Breast epithelium (tissue), 4 donors: Measurements from ENCODE around the gene ATF5. TPM values are rescaled to one million over a fixed set of nuclear protein-coding genes. Genes with fewer than 3 reads are reported as not detected.

Source experiments
- DNase-seq, 2 donors: peaks; one replicate each; pipeline ENCODE4 v3.0.0-alpha.2; 2019; ENCODE audit warnings: low spot score in 2 of 2
- H3K27ac ChIP-seq, 2 donors: fragments of 200-600 bp; sonication (generic) in 1 of 2; one replicate each; pipeline ENCODE4 v1.5.1; 2016 to 2019; ENCODE audit warnings: mild to moderate bottlenecking in 1 of 2
- H3K27me3 ChIP-seq, 2 donors: fragments of 200-600 bp; sonication (generic) in 1 of 2; one replicate each; pipeline versions ENCODE4 v1.5.1 to v1.6.0; 2017 to 2019; ENCODE audit warnings: control low read depth in 1 of 2, mild to moderate bottlenecking in 1 of 2
- H3K36me3 ChIP-seq: fragments of 200-600 bp; one replicate; pipeline ENCODE4 v1.5.1; 2019
- H3K4me1 ChIP-seq, 2 donors: fragments of 200-600 bp; sonication (generic); one replicate each; pipeline ENCODE4 v1.5.1; 2016 to 2019; ENCODE audit warnings: control low read depth in 1 of 2
- H3K4me3 ChIP-seq, 3 donors: fragments of 200-600 bp; sonication (generic); 1 replicate in 2 of 3; 2 replicates in 1 of 3; pipeline ENCODE4 v1.5.1; 2016 to 2019; ENCODE audit warnings: mild to moderate bottlenecking in 3 of 3, moderate library complexity in 2 of 3
- H3K9me3 ChIP-seq, 2 donors: fragments of 200-600 bp; sonication (generic) in 1 of 2; one replicate each; pipeline ENCODE4 v1.5.1; 2016 to 2019; ENCODE audit warnings: control low read depth in 1 of 2
- POLR2A ChIP-seq: fragments of 450-650 bp; IDR thresholded peaks from one replicate; pipeline ENCODE4 v1.6.1; 2016; ENCODE audit warnings: antibody characterized with exemption, mild to moderate bottlenecking, moderate library complexity
- POLR2AphosphoS5 ChIP-seq, 3 donors: sonication (generic); formaldehyde crosslinking; IDR thresholded peaks; one replicate each; pipeline ENCODE4 v1.6.1; 2017; ENCODE audit warnings: antibody characterized with exemption in 3 of 3
- intact Hi-C: fragments of 100-400 bp; cut with DNase I; formaldehyde crosslinking; loops from one replicate; pipeline ENCODE4 v1.15.1; 2023; ENCODE audit warnings: low total_unique reads
- total RNA-seq, 3 donors: library from RNA; depleted of rRNA; stranded (reverse); fragments of >200 nt; gene quantifications; one replicate each; pipeline ENCODE4 v1.1.0, GENCODE V29; 2016
- TF ChIP-seq, protein P1 (sequence below), 3 donors: fragments of 450-650 bp; IDR thresholded peaks; one replicate each; pipeline ENCODE4 v1.5.1; 2016 to 2017; ENCODE audit warnings: antibody characterized with exemption in 3 of 3, mild to moderate bottlenecking in 3 of 3, moderate library complexity in 3 of 3

Gene ATF5
- total RNA-seq, 3 donors from 2014 or later = 5.9 to 20.0 (median 8.2) TPM

DNA sequence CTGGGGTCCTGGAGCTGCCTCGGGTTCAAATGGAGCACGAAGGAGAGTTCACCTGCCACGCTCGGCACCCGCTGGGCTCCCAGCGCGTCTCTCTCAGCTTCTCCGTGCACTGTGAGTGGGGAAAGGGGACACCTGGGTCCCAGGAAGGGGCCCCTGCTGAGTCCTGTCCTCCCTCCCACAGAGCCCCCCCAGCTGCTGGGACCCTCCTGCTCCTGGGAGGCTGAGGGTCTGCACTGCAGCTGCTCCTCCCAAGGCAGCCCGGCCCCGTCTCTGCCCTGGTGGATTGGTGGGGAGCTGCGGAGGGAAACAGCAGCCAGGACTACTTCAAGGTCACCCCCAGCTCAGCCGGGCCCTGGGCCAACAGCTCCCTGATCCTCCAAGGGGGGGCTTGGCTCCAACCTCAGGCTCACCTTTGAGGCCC is 43.0 kb downstream of the ATF5 start:
- DNase-seq = no peak

DNA sequence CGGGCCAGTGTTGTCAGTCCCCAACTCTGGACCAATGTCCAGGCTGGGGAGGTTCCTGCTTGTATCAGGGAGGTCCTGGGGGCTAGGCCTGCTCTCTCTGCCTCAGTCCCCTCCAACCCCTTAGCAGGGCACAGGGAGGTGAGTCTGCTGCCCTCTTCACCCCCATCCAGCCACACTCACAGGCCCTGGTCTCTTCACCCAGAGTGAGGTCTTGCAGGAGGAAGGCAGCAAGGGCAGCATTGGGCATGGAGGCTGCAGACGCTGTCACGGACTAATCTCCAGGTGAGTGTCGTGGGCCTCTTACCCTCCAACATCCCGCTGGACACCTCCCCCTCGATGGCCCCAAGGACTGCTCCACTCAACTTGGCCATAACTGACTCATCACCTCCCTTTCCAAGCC is 43.8 kb downstream of the ATF5 start:
- H3K27me3 ChIP-seq = peaks cover 0 to 15% of the 10 kb centered on the region in 2 donors
- TF ChIP-seq, protein P1, sequence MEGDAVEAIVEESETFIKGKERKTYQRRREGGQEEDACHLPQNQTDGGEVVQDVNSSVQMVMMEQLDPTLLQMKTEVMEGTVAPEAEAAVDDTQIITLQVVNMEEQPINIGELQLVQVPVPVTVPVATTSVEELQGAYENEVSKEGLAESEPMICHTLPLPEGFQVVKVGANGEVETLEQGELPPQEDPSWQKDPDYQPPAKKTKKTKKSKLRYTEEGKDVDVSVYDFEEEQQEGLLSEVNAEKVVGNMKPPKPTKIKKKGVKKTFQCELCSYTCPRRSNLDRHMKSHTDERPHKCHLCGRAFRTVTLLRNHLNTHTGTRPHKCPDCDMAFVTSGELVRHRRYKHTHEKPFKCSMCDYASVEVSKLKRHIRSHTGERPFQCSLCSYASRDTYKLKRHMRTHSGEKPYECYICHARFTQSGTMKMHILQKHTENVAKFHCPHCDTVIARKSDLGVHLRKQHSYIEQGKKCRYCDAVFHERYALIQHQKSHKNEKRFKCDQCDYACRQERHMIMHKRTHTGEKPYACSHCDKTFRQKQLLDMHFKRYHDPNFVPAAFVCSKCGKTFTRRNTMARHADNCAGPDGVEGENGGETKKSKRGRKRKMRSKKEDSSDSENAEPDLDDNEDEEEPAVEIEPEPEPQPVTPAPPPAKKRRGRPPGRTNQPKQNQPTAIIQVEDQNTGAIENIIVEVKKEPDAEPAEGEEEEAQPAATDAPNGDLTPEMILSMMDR (IDR thresholded peaks at IDR 0.05) = no peak
- TF ChIP-seq POLR2A (no peak), POLR2AphosphoS5 (IDR thresholded peaks at IDR 0.05) (no peak)
- H3K9me3 ChIP-seq = no peaks in the 10 kb centered on the region
- no peak overlapping the region for H3K27ac ChIP-seq
- no peak for DNase-seq
- H3K4me1 ChIP-seq = no peaks in the 10 kb centered on the region
- H3K36me3 ChIP-seq = no peaks in the 10 kb centered on the region
- no peak overlapping the region for H3K4me3 ChIP-seq
- intact Hi-C loops = no loop called here

More for the DNA sequence above, 43.0 kb downstream of the ATF5 start:
- intact Hi-C loops = no loop called here
- no peaks in the 10 kb centered on the region for H3K9me3 ChIP-seq
- H3K27me3 ChIP-seq = peaks cover 0 to 18% of the 10 kb centered on the region in 2 donors
- TF ChIP-seq, protein P1 (IDR thresholded peaks at IDR 0.05) = no peak
- TF ChIP-seq POLR2AphosphoS5 (IDR thresholded peaks at IDR 0.05) (no peak), POLR2A (no peak)
- no peak overlapping the region for H3K4me3 ChIP-seq
- H3K36me3 ChIP-seq = no peaks in the 10 kb centered on the region
- H3K27ac ChIP-seq = no peak overlapping the region
- no peaks in the 10 kb centered on the region for H3K4me1 ChIP-seq

DNA sequence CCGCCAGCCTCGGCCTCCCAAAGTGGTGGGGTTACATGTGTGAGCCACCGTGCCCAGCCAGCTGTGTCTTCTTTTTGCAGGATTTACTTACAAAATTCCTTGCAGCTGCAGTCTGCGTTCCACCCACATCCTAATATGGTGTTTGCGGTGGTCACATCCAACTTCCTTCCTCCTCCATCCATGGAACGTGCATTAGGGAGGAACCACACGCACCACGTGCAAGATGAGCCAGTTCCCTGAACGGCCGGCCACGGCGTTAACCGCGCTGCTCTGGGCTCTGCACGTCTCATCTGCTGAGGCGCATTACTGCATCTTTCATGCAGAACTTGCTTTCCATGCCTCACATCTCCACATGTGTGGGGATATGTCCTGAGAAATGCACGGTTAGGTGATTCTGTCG is 45.0 kb downstream of the ATF5 start:
- H3K9me3 ChIP-seq = no peaks in the 10 kb centered on the region
- no peaks in the 10 kb centered on the region for H3K4me1 ChIP-seq
- DNase-seq = no peak
- no peak for TF ChIP-seq POLR2A
- intact Hi-C loops = no loop called here
- H3K36me3 ChIP-seq = no peaks in the 10 kb centered on the region
- peaks cover 0 to 4% of the 10 kb centered on the region in 2 donors for H3K27me3 ChIP-seq
- no peak overlapping the region for H3K27ac ChIP-seq
- H3K4me3 ChIP-seq = no peak overlapping the region

DNA sequence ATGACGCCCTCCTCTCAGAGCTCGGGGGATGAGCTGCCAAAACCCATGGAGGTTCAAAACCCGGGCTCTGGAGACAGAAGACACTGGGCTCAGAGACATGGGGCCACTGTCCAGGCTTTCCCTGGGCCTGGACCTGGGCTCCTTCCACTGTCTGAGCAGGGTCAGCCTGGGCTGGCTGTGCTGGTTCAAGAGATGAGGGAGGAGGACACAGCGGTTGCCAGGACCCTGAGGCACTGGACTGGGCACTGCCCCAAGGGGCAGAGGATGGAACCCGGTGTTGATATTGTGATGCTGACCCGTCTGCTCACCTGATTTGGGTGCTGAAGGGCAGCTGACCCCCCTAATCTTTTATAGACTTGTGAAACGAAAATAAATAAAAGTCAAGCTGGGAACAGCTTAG is 46.0 kb downstream of the ATF5 start:
- DNase-seq = no peak
- H3K27me3 ChIP-seq = no peaks in the 10 kb centered on the region
- no peaks in the 10 kb centered on the region for H3K9me3 ChIP-seq
- intact Hi-C loops = no loop called here
- H3K36me3 ChIP-seq = no peaks in the 10 kb centered on the region
- no peak overlapping the region for H3K27ac ChIP-seq
- TF ChIP-seq, protein P1 (IDR thresholded peaks at IDR 0.05) = no peak
- no peak for TF ChIP-seq POLR2AphosphoS5 (IDR thresholded peaks at IDR 0.05)
- no peak overlapping the region for H3K4me3 ChIP-seq
- H3K4me1 ChIP-seq = no peaks in the 10 kb centered on the region

DNA sequence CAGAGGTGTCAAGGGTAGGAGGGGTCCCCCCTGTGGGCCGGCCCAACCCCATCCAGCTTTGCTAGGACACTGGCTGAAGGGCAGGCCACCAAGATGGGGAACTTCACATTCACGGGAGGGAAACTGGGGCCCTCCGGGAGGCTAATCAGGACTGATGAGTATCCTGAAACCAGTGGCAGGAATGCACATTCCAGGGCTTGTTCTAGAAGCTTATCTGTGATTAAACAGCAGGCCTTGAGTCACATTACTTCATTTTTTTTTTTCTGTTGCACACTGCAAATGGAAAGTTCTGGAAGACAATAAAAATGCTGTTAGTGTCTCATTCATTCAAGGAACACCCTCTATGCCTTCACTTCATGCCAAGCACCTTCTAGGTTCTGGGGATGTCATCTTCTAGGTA is 47.5 kb downstream of the ATF5 start:
- H3K27ac ChIP-seq = no peak overlapping the region
- TF ChIP-seq, protein P1 (IDR thresholded peaks at IDR 0.05) = no peak
- no peak for DNase-seq
- intact Hi-C loops = no loop called here
- H3K9me3 ChIP-seq = no peaks in the 10 kb centered on the region
- H3K4me3 ChIP-seq = no peak overlapping the region
- H3K4me1 ChIP-seq = no peaks in the 10 kb centered on the region
- H3K27me3 ChIP-seq = no peaks in the 10 kb centered on the region
- H3K36me3 ChIP-seq = no peaks in the 10 kb centered on the region

DNA sequence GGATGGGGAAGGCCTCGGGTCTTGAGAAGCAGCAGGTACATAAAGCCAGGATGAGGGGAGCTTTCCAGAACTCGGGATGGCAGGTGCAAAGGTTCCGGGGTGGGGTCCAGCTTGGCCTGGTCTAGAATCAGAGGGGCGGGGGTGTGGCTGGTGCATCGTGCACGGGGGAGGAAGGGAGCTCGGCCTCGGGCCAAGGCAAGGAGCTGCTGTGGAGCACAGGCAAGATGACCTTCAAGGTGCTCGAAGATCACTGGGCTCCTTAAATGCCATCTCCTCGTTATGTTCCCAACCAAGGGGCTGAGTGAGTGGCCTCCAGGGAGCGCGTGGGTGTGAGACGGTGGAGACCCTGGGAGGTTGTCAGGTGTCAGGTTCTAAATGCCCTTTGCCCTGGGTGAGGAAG is 48.1 kb downstream of the ATF5 start:
- H3K36me3 ChIP-seq = no peaks in the 10 kb centered on the region
- H3K4me3 ChIP-seq = no peak overlapping the region
- H3K9me3 ChIP-seq = no peaks in the 10 kb centered on the region
- intact Hi-C loops = no loop called here
- no peak for DNase-seq
- H3K4me1 ChIP-seq = no peaks in the 10 kb centered on the region
- no peak for TF ChIP-seq POLR2A
- no peak for TF ChIP-seq POLR2AphosphoS5 (IDR thresholded peaks at IDR 0.05)
- TF ChIP-seq, protein P1 (IDR thresholded peaks at IDR 0.05) = no peak
- no peak overlapping the region for H3K27ac ChIP-seq
- H3K27me3 ChIP-seq = no peaks in the 10 kb centered on the region
